ENCODE results near the gene IL5. TPM values are rescaled to one million over a fixed set of nuclear protein-coding genes. Genes with fewer than 3 reads are reported as not detected.
A peak's percentile ranks its signal among the peaks of the same experiment; 100 is the strongest.

The IL5 gene
- polyA plus RNA-seq, 4 donors, result 0.43 TPM; not detected in 3

GRCh38 chr5:132493821-132494220 lies 49.5 kb downstream of the IL5 start:
- Histone ChIP-seq H3K27me3 (ENCODE audit: control insufficient read depth in 3 of 3, insufficient read depth in 3 of 3, low read length in 3 of 3) (no peaks in the 10 kb centered on the region), H3K4me3 (ENCODE audit: low read depth in 1 of 3, low read length in 3 of 3) (no peak overlapping the region), H3K9me3 (ENCODE audit: control insufficient read depth in 2 of 2, insufficient read depth in 1 of 2, low read depth in 1 of 2, low read length in 1 of 2) (no peaks in the 10 kb centered on the region), H3K27ac (ENCODE audit: low read depth in 1 of 3, low read length in 2 of 3) (peak overlapping the region in 1 of 3 donors; percentile 98), H3K4me1 (ENCODE audit: control insufficient read depth in 3 of 3, insufficient read depth in 2 of 3, low read depth in 1 of 3, low read length in 2 of 3) (peaks cover 8 to 36% (median 12%) of the 10 kb centered on the region in 3 donors), H3K36me3 (ENCODE audit: control insufficient read depth in 3 of 3, insufficient read depth in 2 of 3, low read depth in 1 of 3, low read length in 3 of 3) (peaks cover 0 to 12% (median 0%) of the 10 kb centered on the region in 3 donors)
- DNase-seq, result no peak
- 95 to 100% (median 97%) methylated on average over 2 of the region's 2 CpGs for WGBS, 3 donors
- no peak for FAIRE-seq

GRCh38 chr5:132493241-132493640 lies 50.1 kb downstream of the IL5 start:
- Histone ChIP-seq H3K27ac (ENCODE audit: low read depth in 1 of 3, low read length in 2 of 3) (peak overlapping the region in 1 of 3 donors; percentile 52), H3K4me3 (ENCODE audit: low read depth in 1 of 3, low read length in 3 of 3) (no peak overlapping the region), H3K9me3 (ENCODE audit: control insufficient read depth in 2 of 2, insufficient read depth in 1 of 2, low read depth in 1 of 2, low read length in 1 of 2) (no peaks in the 10 kb centered on the region), H3K36me3 (ENCODE audit: control insufficient read depth in 3 of 3, insufficient read depth in 2 of 3, low read depth in 1 of 3, low read length in 3 of 3) (peaks cover 0 to 15% (median 0%) of the 10 kb centered on the region in 3 donors), H3K4me1 (ENCODE audit: control insufficient read depth in 3 of 3, insufficient read depth in 2 of 3, low read depth in 1 of 3, low read length in 2 of 3) (peaks cover 8 to 39% (median 11%) of the 10 kb centered on the region in 3 donors), H3K27me3 (ENCODE audit: control insufficient read depth in 3 of 3, insufficient read depth in 3 of 3, low read length in 3 of 3) (no peaks in the 10 kb centered on the region)
- FAIRE-seq (no peak), DNase-seq (no peak)
- 93 to 96% (median 94%) methylated on average over 4 of the region's 4 CpGs for WGBS, 3 donors

DNA sequence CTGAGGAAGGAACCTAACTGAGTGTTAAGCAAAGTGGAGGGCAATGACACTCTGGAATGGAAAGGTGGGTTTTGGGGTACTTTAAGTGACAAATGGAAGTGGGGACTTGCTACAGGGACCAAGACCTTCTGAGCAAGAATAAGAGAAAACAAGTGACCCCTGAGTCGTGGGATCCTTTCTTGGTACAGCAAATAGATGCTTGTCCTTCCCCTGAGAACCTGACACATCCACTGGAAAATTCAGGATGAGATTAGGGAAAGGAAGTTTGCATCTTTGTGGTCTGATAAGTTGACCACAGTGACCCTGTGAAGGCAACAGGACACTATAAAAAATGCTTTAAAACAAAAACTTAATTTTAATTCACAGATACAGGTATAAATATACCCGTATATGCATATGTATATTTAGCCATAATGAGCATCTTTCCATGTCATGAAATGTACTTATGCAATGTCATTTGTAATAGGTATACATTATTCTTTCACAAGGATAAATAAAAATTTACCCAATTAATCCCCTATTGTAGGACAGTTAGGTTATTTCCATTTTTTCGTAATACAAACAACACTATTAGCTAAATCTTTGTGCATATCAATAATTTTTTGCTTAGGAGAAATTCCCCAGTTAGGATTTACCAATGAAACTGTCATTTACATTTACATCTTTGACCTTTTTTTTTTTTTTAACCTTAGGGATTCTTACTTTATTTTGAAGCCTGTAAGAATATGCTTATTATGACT lies 50.8 kb downstream of the IL5 start:
- DNase-seq (no peak), FAIRE-seq (no peak)
- no peak overlapping the region for H3K4me3 ChIP-seq (ENCODE audit: low read depth in 1 of 3, low read length in 3 of 3)
- 75 to 85% (median 85%) methylated on average over 3 of the region's 3 CpGs for WGBS, 3 donors
- no peaks in the 10 kb centered on the region for H3K9me3 ChIP-seq (ENCODE audit: control insufficient read depth in 2 of 2, insufficient read depth in 1 of 2, low read depth in 1 of 2, low read length in 1 of 2)
- H3K27ac ChIP-seq (ENCODE audit: low read depth in 1 of 3, low read length in 2 of 3), result peak overlapping the region in 1 of 3 donors; percentile 99
- peaks cover 6 to 39% (median 8%) of the 10 kb centered on the region in 3 donors for H3K4me1 ChIP-seq (ENCODE audit: control insufficient read depth in 3 of 3, insufficient read depth in 2 of 3, low read depth in 1 of 3, low read length in 2 of 3)
- no peaks in the 10 kb centered on the region for H3K27me3 ChIP-seq (ENCODE audit: control insufficient read depth in 3 of 3, insufficient read depth in 3 of 3, low read length in 3 of 3)
- H3K36me3 ChIP-seq (ENCODE audit: control insufficient read depth in 3 of 3, insufficient read depth in 2 of 3, low read depth in 1 of 3, low read length in 3 of 3), result peaks cover 0 to 22% (median 0%) of the 10 kb centered on the region in 3 donors

Other genes starting within 250 kb of the IL5 start
- gene SLC22A4, start 249.1 kb downstream of the IL5 start, polyA plus RNA-seq, result 10 to 100 TPM in 1 of 4 donors, 1 to 10 TPM in 3; 1.5 to 10.9 (median 5.0) TPM
- gene SLC22A5, start 173.8 kb downstream of the IL5 start, polyA plus RNA-seq, result 10 to 100 TPM in 3 of 4 donors, 1 to 10 TPM in 1; 9.4 to 37.8 (median 21.9) TPM
- gene IRF1, start 52.7 kb downstream of the IL5 start, polyA plus RNA-seq, result 10 to 100 TPM; 51.7 to 80.5 (median 59.0) TPM
- 10 to 100 TPM in 3 of 4 donors, 1 to 10 TPM in 1; 6.8 to 32.8 (median 11.0) TPM for gene RAD50, start 13.5 kb upstream of the IL5 start, polyA plus RNA-seq
- gene IL13, start 114.7 kb upstream of the IL5 start, polyA plus RNA-seq, result under 1 TPM in 1 of 4 donors, not detected in 3; 0.54 TPM
- not detected for gene IL4, start 130.5 kb upstream of the IL5 start, polyA plus RNA-seq
- gene KIF3A, start 194.0 kb upstream of the IL5 start, polyA plus RNA-seq, result 1 to 10 TPM in 3 of 4 donors, under 1 TPM in 1; 0.54 to 4.7 (median 2.7) TPM
- 1 to 10 TPM; 1.6 to 8.2 (median 5.0) TPM for gene CCNI2, start 203.9 kb upstream of the IL5 start, polyA plus RNA-seq
- gene SEPTIN8, start 233.7 kb upstream of the IL5 start, polyA plus RNA-seq, result 10 to 100 TPM; 14.6 to 38.8 (median 26.3) TPM